Common myeloid progenitor, CD34-positive (primary cell): Measurements from ENCODE around the gene DAAM2.

Experiments
- CTCF ChIA-PET: fragments of 350-600 bp; sonication (Branson Sonifier 250); formaldehyde crosslinking; loops from one replicate; lab custom pipeline; 2021; ENCODE audit warnings: antibody characterized with exemption; lab: Charles Lee
- POLR2A ChIA-PET: fragments of 350-600 bp; sonication (Branson Sonifier 250); formaldehyde crosslinking; loops from one replicate; lab custom pipeline; 2021; ENCODE audit warnings: antibody characterized with exemption; lab: Charles Lee
- DNase-seq, 3 donors: peaks; one replicate each; pipeline versions ENCODE4 v3.0.0 to v3.0.0-alpha.2; 2013
- H3K27ac ChIP-seq, 2 experiments: 1 replicate in 1 of 2; 2 replicates in 1 of 2; pipeline ENCODE4 v1.7.0; 2013; ENCODE audit warnings: inconsistent platforms in 2 of 2, low read length in 2 of 2, mild to moderate bottlenecking in 2 of 2, low read depth in 1 of 2, moderate library complexity in 1 of 2; ENCODE audit not compliant: severe bottlenecking in 2 of 2, insufficient read depth in 1 of 2, poor library complexity in 1 of 2
- H3K27me3 ChIP-seq, 5 experiments: replicated peaks in 2 of 5; 1 replicate in 3 of 5; 2 replicates in 2 of 5; pipeline versions ENCODE4 v1.6.1 to v1.7.0; 2013; ENCODE audit warnings: low read length in 4 of 5, mild to moderate bottlenecking in 2 of 5, moderate library complexity in 2 of 5, inconsistent platforms in 1 of 5; ENCODE audit not compliant: insufficient read depth in 5 of 5, control insufficient read depth in 4 of 5
- H3K36me3 ChIP-seq, 4 experiments: 1 replicate in 2 of 4; 2 replicates in 2 of 4; pipeline versions ENCODE4 v1.6.1 to v1.7.0; 2013; ENCODE audit warnings: low read length in 3 of 4, control low read depth in 1 of 4, mild to moderate bottlenecking in 1 of 4; ENCODE audit not compliant: control insufficient read depth in 4 of 4, insufficient read depth in 4 of 4
- H3K4me1 ChIP-seq, 4 experiments: 1 replicate in 3 of 4; 2 replicates in 1 of 4; pipeline versions ENCODE4 v1.6.1 to v1.7.1; 2013; ENCODE audit warnings: low read length in 3 of 4, mild to moderate bottlenecking in 3 of 4, control low read depth in 1 of 4, inconsistent platforms in 1 of 4, moderate library complexity in 1 of 4; ENCODE audit not compliant: control insufficient read depth in 4 of 4, insufficient read depth in 4 of 4; ENCODE audit errors: control extremely low read depth in 1 of 4
- H3K4me3 ChIP-seq, 7 experiments: 1 replicate in 4 of 7; 2 replicates in 3 of 7; pipeline versions ENCODE4 v1.5.1 to v1.7.0; 2013; ENCODE audit warnings: mild to moderate bottlenecking in 7 of 7, low read length in 6 of 7, moderate library complexity in 6 of 7, inconsistent platforms in 2 of 7, low read depth in 2 of 7, control low read depth in 1 of 7; ENCODE audit not compliant: insufficient read depth in 4 of 7, control insufficient read depth in 1 of 7; ENCODE audit errors: extremely low read depth in 1 of 7
- H3K9me3 ChIP-seq, 5 experiments: 1 replicate in 4 of 5; 2 replicates in 1 of 5; pipeline versions ENCODE4 v1.6.1 to v1.7.1; 2013; ENCODE audit warnings: low read length in 4 of 5, mild to moderate bottlenecking in 2 of 5, inconsistent platforms in 1 of 5, low read depth in 1 of 5, moderate library complexity in 1 of 5; ENCODE audit not compliant: control insufficient read depth in 4 of 5, insufficient read depth in 2 of 5; ENCODE audit errors: control extremely low read depth in 1 of 5
- WGBS: methylation state at CpG from one replicate; pipeline ENCODE4 v1.1.5; 2013; ENCODE audit not compliant: insufficient coverage; 5-methylcytosine and 5-hydroxymethylcytosine counted together

The DAAM2 gene

DNA sequence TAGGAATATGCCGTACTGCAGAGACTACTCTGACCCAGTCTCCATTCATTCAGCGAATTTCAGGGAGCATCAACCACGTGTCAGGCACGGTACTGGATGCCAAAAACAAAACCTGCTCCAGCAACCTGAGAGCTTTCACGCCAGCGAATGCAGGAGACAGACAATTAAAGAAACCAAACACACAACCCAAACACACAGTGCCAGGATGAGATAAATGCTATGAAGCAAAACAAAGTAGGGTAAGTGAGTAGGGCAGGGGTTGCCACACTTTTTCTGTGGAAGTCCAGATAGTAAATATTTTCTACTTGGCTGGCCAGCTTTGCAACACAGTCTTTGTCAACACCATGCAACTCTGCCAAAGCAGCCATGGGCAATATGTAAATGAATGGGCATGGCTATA is 132.1 kb downstream of the DAAM2 start:
- POLR2A ChIA-PET = no interaction called here
- Histone ChIP-seq H3K4me3 (no peak overlapping the region), H3K4me1 (peaks cover 0 to 6% (median 0%) of the 10 kb centered on the region in 4 experiments), H3K9me3 (peaks cover 0 to 3% (median 0%) of the 10 kb centered on the region in 5 experiments), H3K27ac (no peak overlapping the region), H3K27me3 (no peaks in the 10 kb centered on the region), H3K36me3 (no peaks in the 10 kb centered on the region)
- 100% methylated on average over 2 of the region's 6 CpGs for WGBS
- no peak for DNase-seq
- CTCF ChIA-PET = no interaction called here

DNA sequence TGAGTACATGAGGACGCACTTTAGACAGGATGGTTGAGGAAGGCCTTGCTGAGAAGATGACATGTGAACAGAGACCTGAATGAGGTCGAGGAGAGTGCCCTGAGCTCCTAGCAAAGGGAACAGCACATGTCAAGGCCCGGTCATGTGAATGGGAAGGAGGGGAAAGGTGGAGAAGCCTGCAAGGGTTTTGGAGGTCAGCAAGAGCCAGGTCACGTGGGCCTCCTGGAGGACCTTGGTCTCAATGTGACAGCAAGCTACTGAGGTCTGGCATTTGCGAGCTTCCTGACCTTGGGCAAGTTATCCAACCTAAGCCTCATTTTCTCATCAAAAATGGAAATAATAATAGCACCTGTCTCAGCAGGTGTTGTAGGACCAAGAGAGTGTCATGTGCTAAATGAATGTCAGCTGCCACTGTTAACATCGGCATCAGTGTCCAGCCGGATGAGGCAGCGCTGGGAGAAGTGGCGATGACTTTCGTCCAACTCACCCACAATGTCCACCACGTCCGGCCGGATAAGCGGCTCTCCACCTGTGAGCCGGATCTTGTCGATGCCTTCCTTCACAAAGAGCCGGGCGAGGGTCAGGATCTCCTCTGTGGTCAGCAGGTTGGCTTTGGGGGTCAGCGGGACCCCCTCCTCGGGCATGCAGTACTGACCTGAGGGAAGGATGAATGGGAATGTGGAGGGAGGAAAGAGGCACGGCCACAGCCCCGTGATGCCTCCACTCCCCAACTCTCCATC is 133.2 kb downstream of the DAAM2 start:
- no peak overlapping the region for H3K4me3 ChIP-seq
- peaks cover 0 to 3% (median 0%) of the 10 kb centered on the region in 5 experiments for H3K9me3 ChIP-seq
- H3K27ac ChIP-seq = no peak overlapping the region
- peaks cover 0 to 6% (median 0%) of the 10 kb centered on the region in 4 experiments for H3K4me1 ChIP-seq
- DNase-seq = no peak
- CTCF ChIA-PET = no interaction called here
- no peaks in the 10 kb centered on the region for H3K36me3 ChIP-seq
- WGBS = 98% methylated on average over 21 of the region's 22 CpGs
- H3K27me3 ChIP-seq = no peaks in the 10 kb centered on the region
- POLR2A ChIA-PET = no interaction called here

DNA sequence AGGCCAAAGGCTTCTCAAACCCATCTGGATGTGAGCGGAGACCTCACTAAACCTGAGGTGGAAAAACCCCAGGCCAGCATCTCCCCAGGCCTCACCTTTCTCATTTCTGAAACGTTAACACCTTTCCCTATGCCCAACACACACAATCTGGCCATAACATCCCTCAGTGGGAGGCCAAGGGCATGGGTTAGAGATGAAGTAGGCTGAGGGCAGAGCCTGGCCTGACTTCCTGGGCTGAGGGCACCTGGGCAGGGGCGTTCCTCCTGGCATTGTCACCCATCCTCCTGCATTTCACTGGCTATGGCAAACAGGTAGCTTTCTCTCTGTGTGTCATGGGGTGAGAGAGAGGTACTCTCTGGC is 133.7 kb downstream of the DAAM2 start:
- H3K9me3 ChIP-seq = peaks cover 0 to 3% (median 0%) of the 10 kb centered on the region in 5 experiments
- H3K27me3 ChIP-seq = no peaks in the 10 kb centered on the region
- H3K36me3 ChIP-seq = no peaks in the 10 kb centered on the region
- no peak overlapping the region for H3K27ac ChIP-seq
- DNase-seq = no peak
- peaks cover 0 to 6% (median 0%) of the 10 kb centered on the region in 4 experiments for H3K4me1 ChIP-seq
- 93% methylated on average over 2 of the region's 3 CpGs for WGBS
- no peak overlapping the region for H3K4me3 ChIP-seq
- ChIA-PET CTCF (no interaction called here), POLR2A (no interaction called here)

DNA sequence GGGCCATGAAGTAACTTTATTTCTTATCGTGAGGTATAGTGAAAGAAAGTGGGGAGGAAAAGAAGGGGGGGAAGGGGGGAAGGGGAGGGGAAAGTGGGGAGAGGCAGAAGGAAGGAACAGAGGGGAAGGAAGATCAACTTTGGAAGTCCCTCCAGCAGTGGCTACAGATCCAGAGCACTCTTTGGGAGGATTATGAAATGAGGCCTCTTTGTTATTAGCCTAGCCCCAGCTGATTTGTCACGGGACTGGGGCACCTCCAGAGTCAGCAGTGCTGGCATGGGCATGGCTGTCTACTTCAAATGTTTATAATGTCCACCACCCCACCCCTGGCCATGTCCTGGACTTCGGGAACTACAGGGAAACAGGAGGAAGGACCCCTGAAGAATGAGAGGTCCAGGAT is 134.5 kb downstream of the DAAM2 start:
- Histone ChIP-seq H3K27ac (no peak overlapping the region), H3K4me3 (no peak overlapping the region), H3K27me3 (peaks cover 0 to 3% (median 0%) of the 10 kb centered on the region in 5 experiments), H3K9me3 (peaks cover 0 to 3% (median 0%) of the 10 kb centered on the region in 5 experiments), H3K4me1 (peaks cover 0 to 6% (median 0%) of the 10 kb centered on the region in 4 experiments), H3K36me3 (no peaks in the 10 kb centered on the region)
- 100% methylated on average over 2 of the region's 3 CpGs for WGBS
- peak in 1 of 3 donors; percentile 29 for DNase-seq
- CTCF ChIA-PET = no interaction called here
- POLR2A ChIA-PET = no interaction called here

DNA sequence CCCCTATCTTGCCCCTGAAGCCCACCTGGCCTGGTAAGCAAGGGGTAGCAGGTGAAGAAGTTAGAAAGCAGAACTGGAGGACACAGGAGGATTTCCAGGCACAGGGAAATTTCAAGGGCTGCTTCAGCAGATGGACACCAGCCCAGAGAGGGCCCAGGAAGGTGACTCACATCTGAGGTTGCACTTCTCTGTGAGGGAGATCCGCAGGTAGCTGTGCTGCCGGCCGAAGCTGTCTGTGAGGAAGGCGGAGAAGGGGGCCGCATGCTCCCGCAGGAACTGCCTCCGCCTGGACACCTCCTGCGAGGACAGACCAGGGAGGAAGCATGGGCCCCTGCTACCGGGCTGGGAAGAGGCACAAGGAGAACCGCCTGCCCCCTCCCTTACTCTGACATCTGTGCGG is 135.0 kb downstream of the DAAM2 start:
- Histone ChIP-seq H3K36me3 (no peaks in the 10 kb centered on the region), H3K4me1 (peaks cover 0 to 6% (median 0%) of the 10 kb centered on the region in 4 experiments), H3K27ac (no peak overlapping the region), H3K4me3 (no peak overlapping the region), H3K9me3 (peaks cover 0 to 3% (median 0%) of the 10 kb centered on the region in 5 experiments), H3K27me3 (peaks cover 0 to 4% (median 0%) of the 10 kb centered on the region in 5 experiments)
- peak in 1 of 3 donors; percentile 16 for DNase-seq
- WGBS = 97% methylated on average over 11 of the region's 11 CpGs
- ChIA-PET POLR2A (no interaction called here), CTCF (no interaction called here)

DNA sequence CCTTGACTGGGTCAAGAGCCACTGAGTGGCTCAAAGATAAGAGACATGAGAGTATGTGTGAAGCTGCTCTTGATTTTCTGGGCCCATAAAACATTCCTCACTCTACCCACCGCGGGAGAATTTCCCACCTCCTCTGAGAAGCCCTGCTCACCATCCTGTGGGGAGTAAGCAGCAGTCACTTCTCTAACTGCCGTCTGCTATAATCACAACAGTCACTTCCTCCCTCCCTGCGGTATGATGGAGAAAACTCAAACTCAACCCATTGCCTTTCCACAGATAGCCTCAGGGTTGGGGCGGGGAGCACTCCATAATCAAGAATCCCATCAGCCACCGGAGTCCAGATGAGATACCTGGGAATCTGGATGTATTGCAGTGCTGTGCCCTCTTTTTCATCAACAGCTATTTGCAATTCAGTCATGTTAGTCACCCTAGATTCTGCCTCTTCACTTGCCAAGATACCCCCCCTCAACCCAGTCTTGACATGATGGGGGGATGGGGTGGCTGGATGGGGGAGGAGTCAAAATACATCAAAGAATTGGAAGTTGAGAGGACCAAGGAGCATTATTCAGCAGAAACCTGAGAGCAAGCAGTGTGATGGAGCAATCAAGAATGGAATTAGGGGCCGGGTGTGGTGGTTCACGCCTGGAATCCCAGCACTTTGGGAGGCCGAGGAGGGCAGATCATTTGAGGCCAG is 137.0 kb downstream of the DAAM2 start:
- ChIA-PET POLR2A (no interaction called here), CTCF (interaction anchor here (0.7 kb wide), 1 partner anchor 182 kb away, joined by 3 read pairs; no protein-coding TSS in a partner anchor)
- Histone ChIP-seq H3K36me3 (no peaks in the 10 kb centered on the region), H3K27ac (no peak overlapping the region), H3K27me3 (peaks cover 0 to 7% (median 3%) of the 10 kb centered on the region in 5 experiments), H3K9me3 (peaks cover 0 to 3% (median 0%) of the 10 kb centered on the region in 5 experiments), H3K4me1 (peaks cover 0 to 7% (median 3%) of the 10 kb centered on the region in 4 experiments), H3K4me3 (no peak overlapping the region)
- peak in 2 of 3 donors; percentile 34 to 50 for DNase-seq
- WGBS = 66% methylated on average over 4 of the region's 9 CpGs
